GM23248 (cell line): ENCODE data around the gene NPB. TPM values are rescaled to one million over a fixed set of nuclear protein-coding genes. Genes with fewer than 3 reads are reported as not detected.

Experiments
- DNase-seq: peaks from one replicate; pipeline ENCODE4 v3.0.0-alpha.2; 2015
- H2AFZ ChIP-seq: fragments of 200-600 bp; sonication (generic); 2 replicates; pipeline ENCODE4 v1.6.1; 2016; ENCODE audit warnings: antibody characterized with exemption
- H3F3A ChIP-seq: fragments of 200-600 bp; sonication (generic); 2 replicates; pipeline ENCODE4 v1.6.1; 2016; ENCODE audit warnings: mild to moderate bottlenecking, antibody characterized with exemption, mixed run types; ENCODE audit not compliant: insufficient read depth
- H3K27ac ChIP-seq: fragments of 200-600 bp; sonication (generic); 2 replicates; pipeline ENCODE4 v1.5.1; 2016; ENCODE audit warnings: mild to moderate bottlenecking
- H3K27me3 ChIP-seq: fragments of 200-600 bp; sonication (generic); replicated peaks from 2 replicates; pipeline ENCODE4 v1.6.1; 2016; ENCODE audit warnings: mild to moderate bottlenecking; ENCODE audit not compliant: insufficient read depth
- H3K36me3 ChIP-seq: fragments of 200-600 bp; sonication (generic); 2 replicates; pipeline ENCODE4 v1.6.1; 2016; ENCODE audit warnings: low read depth, mild to moderate bottlenecking
- H3K4me1 ChIP-seq: fragments of 200-600 bp; sonication (generic); 2 replicates; pipeline ENCODE4 v1.6.1; 2016; ENCODE audit warnings: mild to moderate bottlenecking; ENCODE audit not compliant: insufficient read depth
- H3K4me2 ChIP-seq: fragments of 200-600 bp; sonication (generic); one replicate; pipeline ENCODE4 v1.6.1; 2016; ENCODE audit warnings: mild to moderate bottlenecking; ENCODE audit not compliant: unreplicated experiment
- H3K4me3 ChIP-seq: fragments of 200-600 bp; sonication (generic); 2 replicates; pipeline ENCODE4 v1.5.1; 2016; ENCODE audit warnings: mild to moderate bottlenecking
- H3K79me2 ChIP-seq: fragments of 200-600 bp; sonication (generic); 2 replicates; pipeline ENCODE4 v1.6.1; 2016; ENCODE audit warnings: mild to moderate bottlenecking; ENCODE audit not compliant: insufficient read depth
- H3K9ac ChIP-seq: fragments of 200-600 bp; sonication (generic); 2 replicates; pipeline ENCODE4 v1.6.1; 2016; ENCODE audit warnings: mild to moderate bottlenecking
- H3K9me2 ChIP-seq: fragments of 200-600 bp; sonication (generic); 2 replicates; pipeline ENCODE4 v1.6.1; 2016; ENCODE audit warnings: mixed run types, mild to moderate bottlenecking, moderate library complexity; ENCODE audit not compliant: insufficient read depth
- H3K9me3 ChIP-seq: fragments of 200-600 bp; sonication (generic); one replicate; pipeline ENCODE4 v1.6.1; 2017; ENCODE audit warnings: low read depth
- H4K20me1 ChIP-seq: fragments of 200-600 bp; sonication (generic); 2 replicates; pipeline ENCODE4 v1.6.0; 2016; ENCODE audit not compliant: insufficient read depth
- EZH2 ChIP-seq: fragments of 200-600 bp; sonication (generic); IDR thresholded peaks from 2 replicates; pipeline ENCODE4 v1.6.1; 2018; ENCODE audit warnings: antibody characterized with exemption, mild to moderate bottlenecking; ENCODE audit not compliant: insufficient read depth, poor library complexity, severe bottlenecking
- EZH2phosphoT487 ChIP-seq: fragments of 200-600 bp; sonication (generic); IDR thresholded peaks from 2 replicates; pipeline ENCODE4 v1.6.1; 2018; ENCODE audit warnings: antibody characterized with exemption, moderate library complexity, mild to moderate bottlenecking, low read depth; ENCODE audit not compliant: insufficient read depth
- WGBS, 2 experiments: methylation state at CpG; one replicate each; pipeline ENCODE4 v1.1.6; 2015 to 2017; ENCODE audit warnings: low lambda C conversion rate in 2 of 2, low coverage in 1 of 2; ENCODE audit errors: missing lambda C conversion rate in 2 of 2; 5-methylcytosine and 5-hydroxymethylcytosine counted together
- in situ Hi-C: fragments of 300-500 bp; cut with MboI; formaldehyde crosslinking; loops from 2 replicates; pipeline ENCODE4 v1.15.0; 2020
- polyA plus RNA-seq: library from polyadenylated mRNA; unstranded; fragments of >200 nt; fragmentation: Nextera tagmentation; extraction: Ambion mirVana; gene quantifications from 2 replicates; pipeline ENCODE4 v1.2.1, GENCODE V29; 2016
- total RNA-seq: library from RNA; depleted of rRNA; stranded (reverse); fragments of >200 nt; shearing (Covaris generic); gene quantifications from 2 replicates; pipeline ENCODE4 v1.2.3, GENCODE V29; 2014; rRNA removed

Gene NPB
- total and polyA plus RNA-seq, 2 experiments from 2014 or later, result 1.1 to 2.4 TPM

- DNase-seq, result no peak
- Histone ChIP-seq H3K36me3 (no peaks in the 10 kb centered on the region), H3K9ac (no peak within 1 kb of the TSS), H3K4me2 (no peak within 1 kb of the TSS), H3K4me1 (no peaks in the 10 kb centered on the region), H3K4me3 (no peak within 1 kb of the TSS), H3K79me2 (no peaks in the 10 kb centered on the region), H3K9me3 (no peaks in the 10 kb centered on the region), H3F3A (no peaks in the 10 kb centered on the region), H3K27ac (no peak within 1 kb of the TSS), H3K27me3 (no peaks in the 10 kb centered on the region), H3K9me2 (no peaks in the 10 kb centered on the region), H2AFZ (no peak within 1 kb of the TSS), H4K20me1 (no peaks in the 10 kb centered on the region)
- WGBS, 2 experiments, result 81 to 88% methylated on average over 13 of the region's 13 CpGs
- TF ChIP-seq EZH2, result no peak
- in situ Hi-C loops, result no loop called here
Measured at GRCh38 chr17:81947189-81947588, 45.2 kb downstream of the NPB start, which contains the start of gene MYADML2. Gene MYADML2 (minus strand): TSS chr17:81947233. CDS start chr17:81941741, 5,492 bp downstream.

GRCh38 chr17:81948635-81949378 is 46.8 kb downstream of the NPB start:
- TF ChIP-seq EZH2phosphoT487 (no peak), EZH2 (no peak)
- H3K79me2 ChIP-seq, result no peaks in the 10 kb centered on the region
- WGBS, 2 experiments, result 70 to 71% methylated on average over 16 to 17 of the region's 17 CpGs
- H3K4me1 ChIP-seq, result no peaks in the 10 kb centered on the region
- H3F3A ChIP-seq, result no peaks in the 10 kb centered on the region
- no peaks in the 10 kb centered on the region for H4K20me1 ChIP-seq
- H3K4me3 ChIP-seq, result no peak overlapping the region
- no peaks in the 10 kb centered on the region for H3K9me3 ChIP-seq
- no peaks in the 10 kb centered on the region for H3K27me3 ChIP-seq
- H3K9ac ChIP-seq, result no peak overlapping the region
- DNase-seq, result no peak
- H3K27ac ChIP-seq, result no peak overlapping the region
- no peak overlapping the region for H2AFZ ChIP-seq
- H3K36me3 ChIP-seq, result no peaks in the 10 kb centered on the region
- H3K4me2 ChIP-seq, result no peak overlapping the region
- in situ Hi-C loops, result no loop called here
- H3K9me2 ChIP-seq, result no peaks in the 10 kb centered on the region

GRCh38 chr17:81950501-81950900 is 48.5 kb downstream of the NPB start:
- no peaks in the 10 kb centered on the region for H3K9me3 ChIP-seq
- in situ Hi-C loops, result no loop called here
- no peak overlapping the region for H3K4me3 ChIP-seq
- H3K79me2 ChIP-seq, result no peaks in the 10 kb centered on the region
- no peaks in the 10 kb centered on the region for H3K27me3 ChIP-seq
- H2AFZ ChIP-seq, result no peak overlapping the region
- H3F3A ChIP-seq, result no peaks in the 10 kb centered on the region
- no peak for DNase-seq
- H3K9ac ChIP-seq, result no peak overlapping the region
- TF ChIP-seq EZH2 (no peak), EZH2phosphoT487 (no peak)
- H3K4me2 ChIP-seq, result no peak overlapping the region
- no peaks in the 10 kb centered on the region for H3K9me2 ChIP-seq
- H3K36me3 ChIP-seq, result no peaks in the 10 kb centered on the region
- WGBS, 2 experiments, result 84 to 87% methylated on average over 15 of the region's 15 CpGs
- no peaks in the 10 kb centered on the region for H3K4me1 ChIP-seq
- no peak overlapping the region for H3K27ac ChIP-seq
- H4K20me1 ChIP-seq, result no peaks in the 10 kb centered on the region

GRCh38 chr17:81951785-81952684 is 50.0 kb downstream of the NPB start:
- WGBS, 2 experiments, result 28 to 36% methylated on average over 11 to 13 of the region's 13 CpGs
- Histone ChIP-seq H3F3A (no peaks in the 10 kb centered on the region), H3K27ac (no peak overlapping the region), H3K9me2 (no peaks in the 10 kb centered on the region), H3K4me2 (no peak overlapping the region), H3K36me3 (no peaks in the 10 kb centered on the region), H3K4me1 (no peaks in the 10 kb centered on the region), H3K9ac (no peak overlapping the region), H3K79me2 (no peaks in the 10 kb centered on the region), H2AFZ (no peak overlapping the region), H3K4me3 (no peak overlapping the region), H4K20me1 (no peaks in the 10 kb centered on the region), H3K9me3 (no peaks in the 10 kb centered on the region), H3K27me3 (no peaks in the 10 kb centered on the region)
- no peak for DNase-seq
- in situ Hi-C loops, result no loop called here
- no peak for TF ChIP-seq EZH2
- no peak for TF ChIP-seq EZH2phosphoT487

Other genes starting within 250 kb of the NPB start
- not detected in 2 replicates for gene PDE6G, start 245.7 kb upstream of the NPB start, total RNA-seq
- not detected in 2 replicates for gene PDE6G, start 245.7 kb upstream of the NPB start, polyA plus RNA-seq
- gene OXLD1, start 235.6 kb upstream of the NPB start, total RNA-seq, result 19.9 and 49.3 TPM in 2 replicates
- gene OXLD1, start 235.6 kb upstream of the NPB start, polyA plus RNA-seq, result 48.5 and 50.4 TPM in 2 replicates
- gene CCDC137, start 235.5 kb upstream of the NPB start, total RNA-seq, result 11.6 and 11.7 TPM in 2 replicates
- gene CCDC137, start 235.5 kb upstream of the NPB start, polyA plus RNA-seq, result 22.0 and 22.8 TPM in 2 replicates
- 37.6 and 45.6 TPM in 2 replicates for gene ARL16, start 218.4 kb upstream of the NPB start, total RNA-seq
- 70.8 and 72.8 TPM in 2 replicates for gene ARL16, start 218.4 kb upstream of the NPB start, polyA plus RNA-seq
- gene HGS, start 218.2 kb upstream of the NPB start, total RNA-seq, result 161 and 166 TPM in 2 replicates
- 106 and 110 TPM in 2 replicates for gene HGS, start 218.2 kb upstream of the NPB start, polyA plus RNA-seq
- gene MRPL12, start 198.9 kb upstream of the NPB start, total RNA-seq, result 4.3 and 4.9 TPM in 2 replicates
- 76.3 and 78.5 TPM in 2 replicates for gene MRPL12, start 198.9 kb upstream of the NPB start, polyA plus RNA-seq
- 10.9 and 16.9 TPM in 2 replicates for gene SLC25A10, start 190.0 kb upstream of the NPB start, total RNA-seq
- 11.0 and 12.5 TPM in 2 replicates for gene SLC25A10, start 190.0 kb upstream of the NPB start, polyA plus RNA-seq
- gene GCGR, start 98.1 kb upstream of the NPB start, total RNA-seq, result not detected in 2 replicates
- gene GCGR, start 98.1 kb upstream of the NPB start, polyA plus RNA-seq, result not detected in 2 replicates
- gene MCRIP1, start 68.9 kb upstream of the NPB start, total RNA-seq, result 102 and 135 TPM in 2 replicates
- gene MCRIP1, start 68.9 kb upstream of the NPB start, polyA plus RNA-seq, result 145 and 147 TPM in 2 replicates
- gene PPP1R27, start 67.2 kb upstream of the NPB start, total RNA-seq, result not detected in 2 replicates
- gene PPP1R27, start 67.2 kb upstream of the NPB start, polyA plus RNA-seq, result 0.37 TPM in 1 of 2 replicates, not detected in the other
- gene P4HB, start 41.7 kb upstream of the NPB start, total RNA-seq, result 3,203 and 4,003 TPM in 2 replicates
- 1,651 and 1,674 TPM in 2 replicates for gene P4HB, start 41.7 kb upstream of the NPB start, polyA plus RNA-seq
- gene ARHGDIA, start 30.9 kb upstream of the NPB start, total RNA-seq, result 193 and 208 TPM in 2 replicates
- gene ARHGDIA, start 30.9 kb upstream of the NPB start, polyA plus RNA-seq, result 310 and 313 TPM in 2 replicates
- gene ALYREF, start 10.7 kb upstream of the NPB start, total RNA-seq, result 80.6 and 100 TPM in 2 replicates
- 6.9 and 8.6 TPM in 2 replicates for gene ALYREF, start 10.7 kb upstream of the NPB start, polyA plus RNA-seq
- 175 and 179 TPM in 2 replicates for gene ANAPC11, start 10.5 kb upstream of the NPB start, total RNA-seq
- 428 and 436 TPM in 2 replicates for gene ANAPC11, start 10.5 kb upstream of the NPB start, polyA plus RNA-seq
- 34.7 and 36.9 TPM in 2 replicates for gene PCYT2, start 9.2 kb downstream of the NPB start, total RNA-seq
- 25.6 and 27.6 TPM in 2 replicates for gene PCYT2, start 9.2 kb downstream of the NPB start, polyA plus RNA-seq
- gene SIRT7, start 15.9 kb downstream of the NPB start, total RNA-seq, result 13.1 and 14.5 TPM in 2 replicates
- 9.3 and 11.4 TPM in 2 replicates for gene SIRT7, start 15.9 kb downstream of the NPB start, polyA plus RNA-seq
- gene MAFG, start 25.5 kb downstream of the NPB start, total RNA-seq, result 17.7 and 19.8 TPM in 2 replicates
- gene MAFG, start 25.5 kb downstream of the NPB start, polyA plus RNA-seq, result 5.0 and 6.4 TPM in 2 replicates
- gene PYCR1, start 35.1 kb downstream of the NPB start, total RNA-seq, result 229 and 279 TPM in 2 replicates
- gene PYCR1, start 35.1 kb downstream of the NPB start, polyA plus RNA-seq, result 181 and 197 TPM in 2 replicates
- gene MYADML2, start 45.0 kb downstream of the NPB start, total RNA-seq, result not detected in 2 replicates
- 0.14 TPM in 1 of 2 replicates, not detected in the other for gene MYADML2, start 45.0 kb downstream of the NPB start, polyA plus RNA-seq
- gene NOTUM, start 58.9 kb downstream of the NPB start, total RNA-seq, result not detected in 2 replicates
- gene NOTUM, start 58.9 kb downstream of the NPB start, polyA plus RNA-seq, result not detected in 2 replicates
- 23.4 and 23.5 TPM in 2 replicates for gene ASPSCR1, start 75.4 kb downstream of the NPB start, total RNA-seq
- 20.6 and 22.6 TPM in 2 replicates for gene ASPSCR1, start 75.4 kb downstream of the NPB start, polyA plus RNA-seq
- 43.9 and 68.8 TPM in 2 replicates for gene CENPX, start 120.6 kb downstream of the NPB start, total RNA-seq
- 65.2 and 68.6 TPM in 2 replicates for gene CENPX, start 120.6 kb downstream of the NPB start, polyA plus RNA-seq
- gene LRRC45, start 121.1 kb downstream of the NPB start, total RNA-seq, result 14.8 and 15.3 TPM in 2 replicates
- gene LRRC45, start 121.1 kb downstream of the NPB start, polyA plus RNA-seq, result 4.4 and 4.5 TPM in 2 replicates
- gene RAC3, start 129.4 kb downstream of the NPB start, total RNA-seq, result 5.4 and 7.9 TPM in 2 replicates
- 1.3 and 1.8 TPM in 2 replicates for gene RAC3, start 129.4 kb downstream of the NPB start, polyA plus RNA-seq
- 75.8 and 83.5 TPM in 2 replicates for gene DCXR, start 135.5 kb downstream of the NPB start, total RNA-seq
- gene DCXR, start 135.5 kb downstream of the NPB start, polyA plus RNA-seq, result 69.9 and 70.2 TPM in 2 replicates
- gene RFNG, start 149.6 kb downstream of the NPB start, total RNA-seq, result 59.8 and 61.2 TPM in 2 replicates
- 10.6 and 11.8 TPM in 2 replicates for gene RFNG, start 149.6 kb downstream of the NPB start, polyA plus RNA-seq
- gene GPS1, start 149.7 kb downstream of the NPB start, total RNA-seq, result 130 and 138 TPM in 2 replicates
- 101 and 104 TPM in 2 replicates for gene GPS1, start 149.7 kb downstream of the NPB start, polyA plus RNA-seq
- gene DUS1L, start 163.6 kb downstream of the NPB start, total RNA-seq, result 61.2 and 96.4 TPM in 2 replicates
- gene DUS1L, start 163.6 kb downstream of the NPB start, polyA plus RNA-seq, result 13.3 and 27.7 TPM in 2 replicates
- gene FASN, start 196.0 kb downstream of the NPB start, total RNA-seq, result 33.8 and 38.2 TPM in 2 replicates
- 12.7 and 16.3 TPM in 2 replicates for gene FASN, start 196.0 kb downstream of the NPB start, polyA plus RNA-seq